Mesothelial cell of epicardium (in vitro differentiated cells): ENCODE data around the gene MAST4. TPM values are rescaled to one million over a fixed set of nuclear protein-coding genes. Genes with fewer than 3 reads are reported as not detected.
A peak's percentile ranks its signal among the peaks of the same experiment; 100 is the strongest.

Experiments
- DNase-seq, 2 experiments: peaks; one replicate each; pipeline ENCODE4 v3.0.0; 2021; ENCODE audit warnings: low spot score in 2 of 2; ENCODE audit not compliant: unreplicated experiment in 2 of 2
- H3K27ac Mint-ChIP-seq: 2 replicates; pipeline ENCODE4 v1.8.0; 2021; ENCODE audit warnings: mixed read lengths
- H3K27me3 Mint-ChIP-seq: 2 replicates; pipeline ENCODE4 v1.8.0; 2021; ENCODE audit warnings: low read depth, mixed read lengths
- H3K36me3 Mint-ChIP-seq: 2 replicates; pipeline ENCODE4 v1.8.0; 2021; ENCODE audit warnings: mixed read lengths
- H3K4me1 Mint-ChIP-seq: 2 replicates; pipeline ENCODE4 v1.8.0; 2021; ENCODE audit warnings: mixed read lengths
- H3K4me3 Mint-ChIP-seq: 2 replicates; pipeline ENCODE4 v1.8.0; 2021; ENCODE audit warnings: mild to moderate bottlenecking, moderate library complexity, mixed read lengths
- H3K9me3 Mint-ChIP-seq: 2 replicates; pipeline ENCODE4 v1.8.0; 2021; ENCODE audit warnings: mixed read lengths
- CTCF ChIP-seq: fragments of 200-600 bp; sonication (generic); IDR thresholded peaks from one replicate; pipeline ENCODE4 v1.5.0; 2021; ENCODE audit warnings: antibody characterized with exemption; ENCODE audit not compliant: unreplicated experiment
- total RNA-seq: library from RNA; stranded (reverse); gene quantifications from 3 replicates; pipeline ENCODE4 v1.2.1, GENCODE V29; 2021

The MAST4 gene
- total RNA-seq, 1 donor from 2014 or later: 29.8 TPM

DNA sequence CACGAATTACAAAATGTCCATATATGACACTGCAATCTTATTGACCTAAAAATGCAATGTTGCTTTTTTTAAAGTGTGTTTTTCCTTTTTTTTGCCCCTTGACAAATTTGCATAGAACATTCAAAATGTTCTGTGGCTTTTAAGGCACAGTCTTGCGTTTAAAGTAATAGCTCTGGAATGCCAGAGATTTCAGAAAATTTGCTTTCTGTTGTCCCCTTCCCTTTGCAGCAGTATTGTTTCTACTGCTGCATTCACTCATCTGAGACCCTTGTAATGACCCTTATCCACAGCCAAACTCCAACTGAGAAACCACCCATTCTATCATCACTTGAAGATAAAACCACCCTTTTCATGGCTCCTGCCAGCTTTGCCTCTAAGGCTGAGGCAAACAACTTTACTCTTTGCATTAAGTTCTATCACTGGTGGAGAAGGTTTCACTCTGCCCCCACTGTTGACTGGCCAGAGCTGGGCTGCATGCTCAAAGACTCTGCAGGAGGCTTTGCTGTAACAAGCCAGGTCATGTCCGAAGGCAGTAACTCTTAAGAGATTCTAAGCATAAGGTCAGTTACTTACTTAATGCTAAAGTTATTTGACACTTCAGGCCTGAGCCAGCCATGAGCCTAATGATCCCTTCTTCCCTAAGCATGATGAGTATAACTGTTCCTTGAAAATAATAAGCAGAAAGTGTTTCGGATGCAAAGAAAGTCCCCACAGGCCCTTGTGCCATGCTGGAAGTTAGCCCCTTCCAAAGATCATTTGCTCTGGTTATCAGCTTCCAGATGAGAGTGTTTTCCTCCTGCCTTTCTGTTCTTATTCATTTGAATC is 498.5 kb downstream of the MAST4 start:
- H3K27ac Mint-ChIP-seq: peak overlapping the region; percentile 87
- DNase-seq: no peak
- no peaks in the 10 kb centered on the region for H3K27me3 Mint-ChIP-seq
- peaks cover 40% of the 10 kb centered on the region for H3K4me1 Mint-ChIP-seq
- peaks cover 3% of the 10 kb centered on the region for H3K36me3 Mint-ChIP-seq
- H3K4me3 Mint-ChIP-seq: no peak overlapping the region
- no peaks in the 10 kb centered on the region for H3K9me3 Mint-ChIP-seq
- TF ChIP-seq CTCF: no peak

DNA sequence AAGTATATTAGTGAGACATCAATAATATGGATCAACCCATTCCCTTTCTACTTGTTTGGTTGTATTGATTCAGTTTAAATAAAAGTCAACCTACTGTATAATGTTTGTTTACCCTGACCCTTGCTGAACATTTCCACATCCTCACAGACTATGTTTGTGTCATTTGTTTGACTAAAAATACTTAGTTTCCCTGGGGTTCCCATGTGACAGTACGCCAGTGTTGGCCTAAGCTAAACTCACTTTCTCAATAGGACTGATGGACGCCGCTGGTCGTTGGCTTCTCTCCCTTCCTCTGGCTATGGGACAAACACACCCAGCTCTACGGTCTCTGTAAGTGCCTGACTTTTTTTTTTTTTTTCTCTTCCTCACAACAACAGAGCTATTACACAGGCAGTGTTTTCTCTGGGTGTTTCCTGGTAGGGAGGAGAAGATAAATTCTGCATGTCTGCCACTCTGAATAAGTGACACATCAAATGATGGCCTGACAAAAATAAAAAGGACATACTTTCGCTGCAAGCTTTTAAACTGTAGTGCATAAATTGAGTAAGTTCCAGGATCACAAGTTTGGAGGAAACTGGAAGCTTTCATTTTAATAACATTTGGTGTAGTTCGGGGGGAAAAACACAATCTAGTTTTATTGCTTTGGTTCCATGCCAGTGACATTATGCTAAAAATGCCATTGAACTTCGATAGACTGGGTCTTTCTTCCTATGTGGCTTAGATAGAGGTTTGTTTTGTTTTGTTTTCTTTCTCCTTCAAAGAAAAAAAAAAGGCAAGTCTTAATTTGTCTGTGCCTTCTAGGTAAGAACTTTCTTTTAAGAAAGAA is 499.4 kb downstream of the MAST4 start:
- no peak for DNase-seq
- Mint-ChIP-seq H3K4me1 (peaks cover 40% of the 10 kb centered on the region), H3K36me3 (peaks cover 2% of the 10 kb centered on the region), H3K4me3 (no peak overlapping the region), H3K9me3 (no peaks in the 10 kb centered on the region), H3K27ac (peak overlapping the region; percentile 87), H3K27me3 (no peaks in the 10 kb centered on the region)
- TF ChIP-seq CTCF: no peak

GRCh38 chr5:67098656-67099055 is 502.5 kb downstream of the MAST4 start:
- H3K27ac Mint-ChIP-seq: no peak overlapping the region
- H3K9me3 Mint-ChIP-seq: no peaks in the 10 kb centered on the region
- H3K4me3 Mint-ChIP-seq: no peak overlapping the region
- H3K27me3 Mint-ChIP-seq: no peaks in the 10 kb centered on the region
- peaks cover 28% of the 10 kb centered on the region for H3K4me1 Mint-ChIP-seq
- no peak for DNase-seq
- H3K36me3 Mint-ChIP-seq: peaks cover 3% of the 10 kb centered on the region
- no peak for TF ChIP-seq CTCF

DNA sequence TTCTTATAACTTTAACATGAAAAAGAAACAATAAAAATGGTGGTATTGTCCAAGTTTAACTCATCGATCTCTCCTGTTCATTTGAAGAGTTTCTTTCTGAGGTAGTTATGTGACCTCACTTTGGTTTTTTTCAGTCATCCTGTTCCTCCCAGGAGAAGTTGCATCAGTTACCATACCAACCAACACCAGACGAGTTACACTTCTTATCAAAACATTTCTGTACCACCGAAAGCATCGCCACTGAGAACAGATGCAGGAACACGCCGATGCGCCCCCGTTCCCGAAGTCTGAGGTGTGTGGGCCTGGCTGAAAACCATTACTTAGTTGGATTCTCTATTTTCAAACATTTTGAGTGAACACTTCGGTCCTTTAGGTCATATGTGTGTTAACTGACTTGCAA is 504.1 kb downstream of the MAST4 start:
- TF ChIP-seq CTCF: no peak
- Mint-ChIP-seq H3K4me1 (peaks cover 19% of the 10 kb centered on the region), H3K36me3 (peaks cover 3% of the 10 kb centered on the region), H3K27ac (no peak overlapping the region), H3K9me3 (no peaks in the 10 kb centered on the region), H3K4me3 (no peak overlapping the region), H3K27me3 (no peaks in the 10 kb centered on the region)
- no peak for DNase-seq

DNA sequence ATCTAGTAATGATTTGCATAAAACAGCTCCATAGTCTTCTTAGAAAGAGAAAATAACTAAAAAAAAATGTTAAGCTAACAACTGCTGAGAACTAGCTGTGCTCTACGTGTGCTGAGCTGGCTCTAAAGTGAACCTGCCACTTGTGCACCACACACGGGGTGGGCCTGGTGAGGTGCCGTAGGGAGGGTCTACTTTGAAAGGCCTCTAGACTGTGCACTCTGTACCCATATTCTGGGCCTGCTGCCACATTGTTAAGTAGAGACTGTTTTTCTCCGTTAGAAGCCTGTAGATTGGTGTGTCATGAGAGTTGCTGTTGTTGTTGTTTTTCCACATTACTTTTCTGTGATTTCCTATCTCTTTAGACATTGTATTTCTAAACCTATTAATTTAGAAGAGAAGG is 506.5 kb downstream of the MAST4 start:
- no peak for TF ChIP-seq CTCF
- DNase-seq: no peak
- Mint-ChIP-seq H3K27ac (no peak overlapping the region), H3K27me3 (no peaks in the 10 kb centered on the region), H3K4me3 (no peak overlapping the region), H3K4me1 (peaks cover 10% of the 10 kb centered on the region), H3K36me3 (peaks cover 11% of the 10 kb centered on the region), H3K9me3 (no peaks in the 10 kb centered on the region)
